Activated B cell treated with CpG ODN at 0.5 μM for 24 hours (primary cell): Measurements from ENCODE around the gene CHAT. TPM values are rescaled to one million over a fixed set of nuclear protein-coding genes. Genes with fewer than 3 reads are reported as not detected.

ENCODE experiments used
- ATAC-seq: fragments of 200-7000 bp; cut with Tn5 transposase; one replicate; pipeline ENCODE4 v1.10.0; 2021; ENCODE audit warnings: low read depth, mild to moderate bottlenecking, moderate library complexity
- CTCF ChIA-PET: fragments of 350-600 bp; sonication (Branson Sonifier 250); formaldehyde crosslinking; loops from one replicate; lab custom pipeline; 2021; ENCODE audit warnings: antibody characterized with exemption; lab: Charles Lee
- POLR2A ChIA-PET: fragments of 350-600 bp; sonication (Branson Sonifier 250); formaldehyde crosslinking; loops from one replicate; lab custom pipeline; 2021; ENCODE audit warnings: antibody characterized with exemption; lab: Charles Lee
- DNase-seq: peaks from one replicate; pipeline ENCODE4 v3.0.0; 2022
- H3K27ac Mint-ChIP-seq: one replicate; pipeline ENCODE4 v1.8.0; 2020; ENCODE audit warnings: mixed read lengths
- H3K27me3 Mint-ChIP-seq: one replicate; pipeline ENCODE4 v1.8.0; 2021; ENCODE audit warnings: mixed read lengths
- H3K36me3 Mint-ChIP-seq: one replicate; pipeline ENCODE4 v1.8.0; 2021; ENCODE audit warnings: low read depth, mixed read lengths
- H3K4me1 Mint-ChIP-seq: one replicate; pipeline ENCODE4 v1.8.0; 2021; ENCODE audit warnings: mixed read lengths
- H3K4me3 Mint-ChIP-seq: one replicate; pipeline ENCODE4 v1.8.0; 2020; ENCODE audit warnings: mild to moderate bottlenecking, mixed read lengths
- H3K9me3 Mint-ChIP-seq: one replicate; pipeline ENCODE4 v1.8.0; 2020; ENCODE audit warnings: mixed read lengths
- intact Hi-C: fragments of 100-400 bp; cut with micrococcal nuclease; formaldehyde crosslinking; loops from one replicate; pipeline ENCODE4 v1.15.1; 2024
- total RNA-seq: library from RNA; stranded (reverse); gene quantifications from 2 replicates; pipeline ENCODE4 v1.2.3, GENCODE V29; 2022
- TF ChIP-seq, protein P1 (sequence below): fragments of 200-600 bp; IDR thresholded peaks from one replicate; pipeline ENCODE4 v1.8.0; 2022; ENCODE audit warnings: antibody characterized with exemption, mild to moderate bottlenecking

The CHAT gene
- total RNA-seq, 1 donor from 2014 or later, result not detected

GRCh38 chr10:49666054-49666615, 52.3 kb downstream of the CHAT start:
- no peak overlapping the region for H3K27ac Mint-ChIP-seq
- no peak overlapping the region for H3K4me3 Mint-ChIP-seq
- POLR2A ChIA-PET, result no interaction called here
- intact Hi-C loops, result no loop called here
- no peaks in the 10 kb centered on the region for H3K4me1 Mint-ChIP-seq
- CTCF ChIA-PET, result no interaction called here
- DNase-seq (no peak), ATAC-seq (no peak)
- peaks cover 9% of the 10 kb centered on the region for H3K27me3 Mint-ChIP-seq
- H3K36me3 Mint-ChIP-seq, result no peaks in the 10 kb centered on the region
- H3K9me3 Mint-ChIP-seq, result peaks cover under 1% of the 10 kb centered on the region
- TF ChIP-seq, protein P1, sequence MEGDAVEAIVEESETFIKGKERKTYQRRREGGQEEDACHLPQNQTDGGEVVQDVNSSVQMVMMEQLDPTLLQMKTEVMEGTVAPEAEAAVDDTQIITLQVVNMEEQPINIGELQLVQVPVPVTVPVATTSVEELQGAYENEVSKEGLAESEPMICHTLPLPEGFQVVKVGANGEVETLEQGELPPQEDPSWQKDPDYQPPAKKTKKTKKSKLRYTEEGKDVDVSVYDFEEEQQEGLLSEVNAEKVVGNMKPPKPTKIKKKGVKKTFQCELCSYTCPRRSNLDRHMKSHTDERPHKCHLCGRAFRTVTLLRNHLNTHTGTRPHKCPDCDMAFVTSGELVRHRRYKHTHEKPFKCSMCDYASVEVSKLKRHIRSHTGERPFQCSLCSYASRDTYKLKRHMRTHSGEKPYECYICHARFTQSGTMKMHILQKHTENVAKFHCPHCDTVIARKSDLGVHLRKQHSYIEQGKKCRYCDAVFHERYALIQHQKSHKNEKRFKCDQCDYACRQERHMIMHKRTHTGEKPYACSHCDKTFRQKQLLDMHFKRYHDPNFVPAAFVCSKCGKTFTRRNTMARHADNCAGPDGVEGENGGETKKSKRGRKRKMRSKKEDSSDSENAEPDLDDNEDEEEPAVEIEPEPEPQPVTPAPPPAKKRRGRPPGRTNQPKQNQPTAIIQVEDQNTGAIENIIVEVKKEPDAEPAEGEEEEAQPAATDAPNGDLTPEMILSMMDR, result no peak

DNA sequence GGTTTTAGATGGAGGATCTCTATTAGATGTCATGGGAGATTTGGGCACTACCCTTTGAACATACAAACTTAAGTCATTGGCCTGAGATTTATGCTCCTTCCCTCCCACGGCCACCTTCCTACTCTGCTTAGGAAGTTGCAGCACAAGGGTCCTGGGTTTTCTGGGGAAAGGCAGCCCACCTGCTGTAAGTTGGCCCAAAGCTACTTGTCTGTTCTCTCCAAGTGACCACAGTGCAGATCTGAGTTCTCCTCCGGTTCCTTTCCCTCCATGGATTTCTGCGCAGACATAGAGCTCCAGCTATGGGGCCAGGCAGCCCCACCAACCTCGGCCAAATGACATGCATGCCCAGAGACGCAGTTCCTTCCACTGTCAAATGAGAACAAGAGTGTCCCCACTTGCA, 52.8 kb downstream of the CHAT start:
- Mint-ChIP-seq H3K4me1 (no peaks in the 10 kb centered on the region), H3K27ac (no peak overlapping the region), H3K27me3 (peaks cover 14% of the 10 kb centered on the region), H3K36me3 (no peaks in the 10 kb centered on the region), H3K4me3 (no peak overlapping the region), H3K9me3 (peaks cover 5% of the 10 kb centered on the region)
- DNase-seq (no peak), ATAC-seq (no peak)
- ChIA-PET POLR2A (no interaction called here), CTCF (no interaction called here)
- intact Hi-C loops, result no loop called here
- TF ChIP-seq, protein P1, result no peak

- intact Hi-C loops, result no loop called here
- CTCF ChIA-PET, result no interaction called here
- H3K27ac Mint-ChIP-seq, result no peak overlapping the region
Measured at GRCh38 chr10:49667991-49668390, 54.2 kb downstream of the CHAT start.

DNA sequence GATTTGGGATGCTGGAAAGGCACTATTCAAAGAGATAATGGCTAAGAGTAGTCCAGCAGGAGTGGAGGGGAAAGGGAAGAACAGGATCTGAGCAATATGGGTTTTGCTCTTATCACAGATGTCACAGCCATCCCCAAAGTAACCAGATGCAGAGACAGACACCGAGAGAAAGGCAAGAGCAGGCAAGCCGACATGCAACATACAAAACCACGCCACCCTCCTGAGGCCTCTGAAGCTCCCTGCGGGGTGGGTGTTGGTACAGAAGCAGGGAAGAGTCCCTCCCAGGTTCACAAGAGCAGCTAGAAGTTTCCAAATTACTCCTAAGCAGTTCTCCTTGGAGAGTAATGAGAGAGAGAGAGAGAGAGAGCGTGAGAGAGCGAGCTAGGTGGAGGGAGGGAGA, 54.8 kb downstream of the CHAT start:
- no peak overlapping the region for H3K4me3 Mint-ChIP-seq
- no peak overlapping the region for H3K27ac Mint-ChIP-seq
- no peaks in the 10 kb centered on the region for H3K4me1 Mint-ChIP-seq
- ChIA-PET CTCF (no interaction called here), POLR2A (no interaction called here)
- TF ChIP-seq, protein P1, result no peak
- no peak for DNase-seq
- intact Hi-C loops, result no loop called here
- H3K9me3 Mint-ChIP-seq, result peaks cover 5% of the 10 kb centered on the region
- peaks cover 23% of the 10 kb centered on the region for H3K27me3 Mint-ChIP-seq
- H3K36me3 Mint-ChIP-seq, result no peaks in the 10 kb centered on the region
- ATAC-seq, result no peak

More at GRCh38 chr10:49667991-49668390, 54.2 kb downstream of the CHAT start:
- no peak for DNase-seq
- POLR2A ChIA-PET, result no interaction called here
- Mint-ChIP-seq H3K27me3 (peaks cover 21% of the 10 kb centered on the region), H3K9me3 (peaks cover 5% of the 10 kb centered on the region), H3K4me3 (no peak overlapping the region), H3K4me1 (no peaks in the 10 kb centered on the region), H3K36me3 (no peaks in the 10 kb centered on the region)
- TF ChIP-seq, protein P1, result no peak
- no peak for ATAC-seq

DNA sequence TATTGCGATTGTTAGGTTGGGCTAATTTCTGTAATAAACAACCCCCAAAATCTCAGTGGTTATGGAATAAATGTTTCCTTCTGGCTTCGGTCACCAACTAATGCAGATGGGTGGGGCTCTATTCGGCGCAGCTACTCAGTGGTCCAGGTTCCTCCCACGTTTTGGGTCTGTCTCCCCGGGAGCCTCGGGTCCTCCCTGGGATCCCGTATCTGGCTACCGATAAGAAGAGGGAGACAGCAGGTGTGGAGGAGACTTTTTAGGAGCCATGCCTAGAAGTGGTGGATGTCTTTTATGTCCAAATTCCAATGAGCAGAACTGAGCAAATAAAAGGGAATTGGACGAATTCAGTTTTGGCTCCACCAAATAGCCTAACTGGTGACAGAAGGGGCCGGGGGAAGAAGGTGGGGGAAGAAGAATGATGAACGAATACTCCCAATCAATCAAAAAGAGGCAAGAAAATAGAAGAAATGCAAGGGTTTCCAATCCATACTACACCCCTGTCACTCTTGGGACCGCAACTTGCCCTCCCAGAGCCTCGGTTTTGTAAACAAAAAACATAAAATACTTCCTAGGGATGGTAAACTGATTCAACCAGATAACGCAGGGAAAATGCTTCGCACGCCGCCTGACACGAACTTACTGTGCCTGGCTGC, 65.1 kb downstream of the CHAT start:
- Mint-ChIP-seq H3K9me3 (peaks cover 27% of the 10 kb centered on the region), H3K4me1 (no peaks in the 10 kb centered on the region), H3K27me3 (peaks cover 54% of the 10 kb centered on the region), H3K36me3 (no peaks in the 10 kb centered on the region), H3K4me3 (no peak overlapping the region), H3K27ac (no peak overlapping the region)
- intact Hi-C loops, result no loop called here
- CTCF ChIA-PET, result no interaction called here
- TF ChIP-seq, protein P1, result no peak
- DNase-seq (no peak), ATAC-seq (no peak)
- POLR2A ChIA-PET, result no interaction called here
